Esophagus squamous epithelium (tissue), 4 donors: ENCODE measurements around the gene FAM185A.
"Not testable (repeated sequence)": the region's sequence is repeated elsewhere in the genome, so short reads cannot be mapped to it uniquely, and the experiment has no call there.

ENCODE experiments used
- POLR2A ChIP-seq, 4 donors: fragments of 450-650 bp; IDR thresholded peaks; one replicate each; pipeline ENCODE4 v1.6.1; 2017; ENCODE audit warnings: antibody characterized with exemption in 4 of 4, mild to moderate bottlenecking in 4 of 4, moderate library complexity in 3 of 4
- TF ChIP-seq, protein P1 (sequence below), 6 experiments: fragments of 450-650 bp in 4 of 6; fragments of 200-600 bp in 2 of 6; sonication (generic) in 2 of 6; IDR thresholded peaks; one replicate each; pipeline ENCODE4 v1.5.1; 2016 to 2019; ENCODE audit warnings: antibody characterized with exemption in 6 of 6, mild to moderate bottlenecking in 4 of 6, moderate library complexity in 4 of 6

DNA sequence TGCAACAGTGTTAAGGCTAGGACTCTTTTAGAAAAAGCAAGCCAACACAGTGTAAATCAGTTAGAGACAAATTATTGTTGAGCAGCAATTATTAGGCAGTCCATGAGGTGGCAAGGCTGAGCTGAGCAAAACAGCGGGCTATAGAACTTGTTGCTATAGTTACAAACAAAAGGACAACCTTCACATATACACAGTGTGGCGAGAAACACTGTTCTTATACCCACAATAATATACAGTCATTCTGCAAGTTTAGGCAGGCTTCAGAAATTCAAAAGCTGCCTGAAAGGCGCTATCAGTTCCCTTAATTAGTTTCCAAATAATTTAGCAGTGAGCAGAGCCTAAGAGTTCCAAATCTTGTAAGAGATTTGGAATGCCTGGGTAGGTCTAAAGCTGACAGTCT lies 33.1 kb upstream of the FAM185A start:
- TF ChIP-seq, protein P1, sequence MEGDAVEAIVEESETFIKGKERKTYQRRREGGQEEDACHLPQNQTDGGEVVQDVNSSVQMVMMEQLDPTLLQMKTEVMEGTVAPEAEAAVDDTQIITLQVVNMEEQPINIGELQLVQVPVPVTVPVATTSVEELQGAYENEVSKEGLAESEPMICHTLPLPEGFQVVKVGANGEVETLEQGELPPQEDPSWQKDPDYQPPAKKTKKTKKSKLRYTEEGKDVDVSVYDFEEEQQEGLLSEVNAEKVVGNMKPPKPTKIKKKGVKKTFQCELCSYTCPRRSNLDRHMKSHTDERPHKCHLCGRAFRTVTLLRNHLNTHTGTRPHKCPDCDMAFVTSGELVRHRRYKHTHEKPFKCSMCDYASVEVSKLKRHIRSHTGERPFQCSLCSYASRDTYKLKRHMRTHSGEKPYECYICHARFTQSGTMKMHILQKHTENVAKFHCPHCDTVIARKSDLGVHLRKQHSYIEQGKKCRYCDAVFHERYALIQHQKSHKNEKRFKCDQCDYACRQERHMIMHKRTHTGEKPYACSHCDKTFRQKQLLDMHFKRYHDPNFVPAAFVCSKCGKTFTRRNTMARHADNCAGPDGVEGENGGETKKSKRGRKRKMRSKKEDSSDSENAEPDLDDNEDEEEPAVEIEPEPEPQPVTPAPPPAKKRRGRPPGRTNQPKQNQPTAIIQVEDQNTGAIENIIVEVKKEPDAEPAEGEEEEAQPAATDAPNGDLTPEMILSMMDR (IDR thresholded peaks at IDR 0.05): not testable (repeated sequence)
- not testable (repeated sequence) for TF ChIP-seq POLR2A (IDR thresholded peaks at IDR 0.05)
